H1 (cell line): ENCODE results near the gene CCL17. TPM values are rescaled to one million over a fixed set of nuclear protein-coding genes. Genes with fewer than 3 reads are reported as not detected.

Experiments
- BACH1 ChIP-seq: IDR thresholded peaks from 2 replicates; pipeline ENCODE4 v1.6.1; 2012; ENCODE audit warnings: low read length, improper control_type of control experiment
- CBX8 ChIP-seq: fragments of 300-800, 300-1000 bp; sonication (generic); IDR thresholded peaks from 2 replicates; pipeline ENCODE4 v1.7.1; 2016; ENCODE audit warnings: low read depth, low read length, borderline replicate concordance
- GTF2F1 ChIP-seq: IDR thresholded peaks from 2 replicates; pipeline ENCODE4 v1.6.1; 2012; ENCODE audit warnings: low read depth, low read length, improper control_type of control experiment, borderline replicate concordance
- HDAC6 ChIP-seq: IDR thresholded peaks from one replicate; pipeline ENCODE4 v1.7.1; 2012; ENCODE audit warnings: low read depth, mild to moderate bottlenecking, inconsistent platforms, low read length, moderate library complexity
- JUN ChIP-seq: IDR thresholded peaks from 2 replicates; pipeline ENCODE4 v1.6.1; 2011; ENCODE audit warnings: low read depth, mild to moderate bottlenecking, improper control_type of control experiment, low read length
- JUND ChIP-seq: IDR thresholded peaks from 2 replicates; pipeline ENCODE4 v1.6.1; 2011; ENCODE audit warnings: mild to moderate bottlenecking, improper control_type of control experiment, low read length
- SIRT6 ChIP-seq: IDR thresholded peaks from one replicate; pipeline ENCODE4 v1.7.1; 2012; ENCODE audit warnings: low read length, inconsistent platforms
- SRF ChIP-seq: IDR thresholded peaks from 2 replicates; pipeline ENCODE4 v1.6.1; 2011; ENCODE audit warnings: mild to moderate bottlenecking, low read depth, low read length, moderate library complexity
- TAF7 ChIP-seq: optimal IDR thresholded peaks from 2 replicates; pipeline ENCODE3; 2011; ENCODE audit warnings: low read depth, mild to moderate bottlenecking, inconsistent platforms, low read length, moderate library complexity, borderline replicate concordance
- TBP ChIP-seq: IDR thresholded peaks from 2 replicates; pipeline ENCODE4 v1.6.1; 2011; ENCODE audit warnings: low read depth, low read length, improper control_type of control experiment
- polyA plus RNA-seq, 7 experiments: library from polyadenylated mRNA; depleted of rRNA in 3 of 7; stranded (reverse) in 5 of 7; unstranded in 2 of 7; fragments of >200 nt in 5 of 7; fragments of 200-250 nt in 2 of 7; gene quantifications; 1 replicate in 5 of 7; 2 replicates in 1 of 7; 4 replicates in 1 of 7; pipeline versions ENCODE4 v1.2.1 to v1.2.3, GENCODE V29; 2011 to 2013; ENCODE audit warnings: missing spikeins in 2 of 7, mixed read lengths in 2 of 7
- total RNA-seq: library from RNA; stranded (reverse); fragmentation: NEBNext Ultra II Directional; extraction: Animal tissue kit (Norgen Biotek cat#: 25700); gene quantifications from 2 replicates; pipeline ENCODE4 v1.2.1, GENCODE V29; 2021
- TF ChIP-seq, protein P1 (sequence below): fragments of 300-600 bp; sonication (generic); IDR thresholded peaks from 2 replicates; pipeline ENCODE4 v1.7.1; 2012; ENCODE audit warnings: low read length, moderate library complexity, mild to moderate bottlenecking, inconsistent platforms; ENCODE audit not compliant: insufficient replicate concordance

Gene CCL17
- total and polyA plus RNA-seq, 2 of the 8 experiments (the other 6 are each of a cell fraction or from before 2014, with no cell fraction given) = not detected

DNA sequence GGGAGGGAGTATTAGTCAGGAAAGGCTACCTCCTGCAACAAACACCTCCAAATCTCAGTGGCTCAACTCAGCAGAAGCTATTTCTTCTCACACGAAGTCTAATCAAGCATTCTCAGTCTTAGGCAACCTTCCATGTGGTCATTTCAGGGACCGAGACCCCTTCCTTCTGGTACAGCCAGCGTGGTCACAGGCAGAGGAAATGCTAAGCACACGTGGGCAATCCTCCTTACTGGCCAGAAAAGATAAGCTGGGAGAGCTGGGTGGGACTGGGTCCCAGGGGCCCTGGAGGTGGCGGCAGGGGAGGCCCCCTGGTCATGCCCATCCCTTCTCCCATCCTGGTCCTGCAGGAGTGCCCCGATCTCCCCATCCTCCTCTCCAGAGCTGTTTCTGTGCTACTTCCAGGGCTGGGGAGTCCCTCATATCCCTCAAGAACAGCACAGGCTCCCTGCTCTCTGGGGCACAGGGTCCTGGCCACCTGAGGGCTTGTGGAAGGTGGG is 38.0 kb upstream of the CCL17 start (continued):
- TF ChIP-seq, protein P1, sequence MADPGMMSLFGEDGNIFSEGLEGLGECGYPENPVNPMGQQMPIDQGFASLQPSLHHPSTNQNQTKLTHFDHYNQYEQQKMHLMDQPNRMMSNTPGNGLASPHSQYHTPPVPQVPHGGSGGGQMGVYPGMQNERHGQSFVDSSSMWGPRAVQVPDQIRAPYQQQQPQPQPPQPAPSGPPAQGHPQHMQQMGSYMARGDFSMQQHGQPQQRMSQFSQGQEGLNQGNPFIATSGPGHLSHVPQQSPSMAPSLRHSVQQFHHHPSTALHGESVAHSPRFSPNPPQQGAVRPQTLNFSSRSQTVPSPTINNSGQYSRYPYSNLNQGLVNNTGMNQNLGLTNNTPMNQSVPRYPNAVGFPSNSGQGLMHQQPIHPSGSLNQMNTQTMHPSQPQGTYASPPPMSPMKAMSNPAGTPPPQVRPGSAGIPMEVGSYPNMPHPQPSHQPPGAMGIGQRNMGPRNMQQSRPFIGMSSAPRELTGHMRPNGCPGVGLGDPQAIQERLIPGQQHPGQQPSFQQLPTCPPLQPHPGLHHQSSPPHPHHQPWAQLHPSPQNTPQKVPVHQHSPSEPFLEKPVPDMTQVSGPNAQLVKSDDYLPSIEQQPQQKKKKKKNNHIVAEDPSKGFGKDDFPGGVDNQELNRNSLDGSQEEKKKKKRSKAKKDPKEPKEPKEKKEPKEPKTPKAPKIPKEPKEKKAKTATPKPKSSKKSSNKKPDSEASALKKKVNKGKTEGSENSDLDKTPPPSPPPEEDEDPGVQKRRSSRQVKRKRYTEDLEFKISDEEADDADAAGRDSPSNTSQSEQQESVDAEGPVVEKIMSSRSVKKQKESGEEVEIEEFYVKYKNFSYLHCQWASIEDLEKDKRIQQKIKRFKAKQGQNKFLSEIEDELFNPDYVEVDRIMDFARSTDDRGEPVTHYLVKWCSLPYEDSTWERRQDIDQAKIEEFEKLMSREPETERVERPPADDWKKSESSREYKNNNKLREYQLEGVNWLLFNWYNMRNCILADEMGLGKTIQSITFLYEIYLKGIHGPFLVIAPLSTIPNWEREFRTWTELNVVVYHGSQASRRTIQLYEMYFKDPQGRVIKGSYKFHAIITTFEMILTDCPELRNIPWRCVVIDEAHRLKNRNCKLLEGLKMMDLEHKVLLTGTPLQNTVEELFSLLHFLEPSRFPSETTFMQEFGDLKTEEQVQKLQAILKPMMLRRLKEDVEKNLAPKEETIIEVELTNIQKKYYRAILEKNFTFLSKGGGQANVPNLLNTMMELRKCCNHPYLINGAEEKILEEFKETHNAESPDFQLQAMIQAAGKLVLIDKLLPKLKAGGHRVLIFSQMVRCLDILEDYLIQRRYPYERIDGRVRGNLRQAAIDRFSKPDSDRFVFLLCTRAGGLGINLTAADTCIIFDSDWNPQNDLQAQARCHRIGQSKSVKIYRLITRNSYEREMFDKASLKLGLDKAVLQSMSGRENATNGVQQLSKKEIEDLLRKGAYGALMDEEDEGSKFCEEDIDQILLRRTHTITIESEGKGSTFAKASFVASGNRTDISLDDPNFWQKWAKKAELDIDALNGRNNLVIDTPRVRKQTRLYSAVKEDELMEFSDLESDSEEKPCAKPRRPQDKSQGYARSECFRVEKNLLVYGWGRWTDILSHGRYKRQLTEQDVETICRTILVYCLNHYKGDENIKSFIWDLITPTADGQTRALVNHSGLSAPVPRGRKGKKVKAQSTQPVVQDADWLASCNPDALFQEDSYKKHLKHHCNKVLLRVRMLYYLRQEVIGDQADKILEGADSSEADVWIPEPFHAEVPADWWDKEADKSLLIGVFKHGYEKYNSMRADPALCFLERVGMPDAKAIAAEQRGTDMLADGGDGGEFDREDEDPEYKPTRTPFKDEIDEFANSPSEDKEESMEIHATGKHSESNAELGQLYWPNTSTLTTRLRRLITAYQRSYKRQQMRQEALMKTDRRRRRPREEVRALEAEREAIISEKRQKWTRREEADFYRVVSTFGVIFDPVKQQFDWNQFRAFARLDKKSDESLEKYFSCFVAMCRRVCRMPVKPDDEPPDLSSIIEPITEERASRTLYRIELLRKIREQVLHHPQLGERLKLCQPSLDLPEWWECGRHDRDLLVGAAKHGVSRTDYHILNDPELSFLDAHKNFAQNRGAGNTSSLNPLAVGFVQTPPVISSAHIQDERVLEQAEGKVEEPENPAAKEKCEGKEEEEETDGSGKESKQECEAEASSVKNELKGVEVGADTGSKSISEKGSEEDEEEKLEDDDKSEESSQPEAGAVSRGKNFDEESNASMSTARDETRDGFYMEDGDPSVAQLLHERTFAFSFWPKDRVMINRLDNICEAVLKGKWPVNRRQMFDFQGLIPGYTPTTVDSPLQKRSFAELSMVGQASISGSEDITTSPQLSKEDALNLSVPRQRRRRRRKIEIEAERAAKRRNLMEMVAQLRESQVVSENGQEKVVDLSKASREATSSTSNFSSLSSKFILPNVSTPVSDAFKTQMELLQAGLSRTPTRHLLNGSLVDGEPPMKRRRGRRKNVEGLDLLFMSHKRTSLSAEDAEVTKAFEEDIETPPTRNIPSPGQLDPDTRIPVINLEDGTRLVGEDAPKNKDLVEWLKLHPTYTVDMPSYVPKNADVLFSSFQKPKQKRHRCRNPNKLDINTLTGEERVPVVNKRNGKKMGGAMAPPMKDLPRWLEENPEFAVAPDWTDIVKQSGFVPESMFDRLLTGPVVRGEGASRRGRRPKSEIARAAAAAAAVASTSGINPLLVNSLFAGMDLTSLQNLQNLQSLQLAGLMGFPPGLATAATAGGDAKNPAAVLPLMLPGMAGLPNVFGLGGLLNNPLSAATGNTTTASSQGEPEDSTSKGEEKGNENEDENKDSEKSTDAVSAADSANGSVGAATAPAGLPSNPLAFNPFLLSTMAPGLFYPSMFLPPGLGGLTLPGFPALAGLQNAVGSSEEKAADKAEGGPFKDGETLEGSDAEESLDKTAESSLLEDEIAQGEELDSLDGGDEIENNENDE = no peak
- TF ChIP-seq JUND (no peak), GTF2F1 (no peak), JUN (no peak), SIRT6 (no peak), SRF (no peak), BACH1 (no peak), TBP (no peak), TAF7 (no peak), CBX8 (no peak), HDAC6 (no peak)
